AG04449 (cell line): ENCODE results near the gene KLHL6.

Source experiments
- CTCF ChIA-PET: fragments of 350-600 bp; formaldehyde crosslinking; extraction: SDS; loops from one replicate; lab custom pipeline; 2021; ENCODE audit warnings: antibody characterized with exemption; lab: Yijun Ruan, JAX
- POLR2A ChIA-PET: fragments of 400-600, 350-600 bp; formaldehyde crosslinking; extraction: SDS; loops from one replicate; lab custom pipeline; 2020; ENCODE audit warnings: antibody characterized with exemption, inconsistent platforms; lab: Yijun Ruan, JAX
- DNase-seq: peaks from one replicate; pipeline ENCODE4 v3.0.0-alpha.2; 2010; ENCODE audit warnings: low read depth, low spot score
- H3K4me3 ChIP-seq: 2 replicates; pipeline ENCODE4 v1.5.1; 2011; ENCODE audit warnings: low read depth, mild to moderate bottlenecking, control low read depth, low read length
- TF ChIP-seq, protein P1 (sequence below): IDR thresholded peaks from one replicate; pipeline ENCODE4 v1.5.1; 2011; ENCODE audit warnings: mild to moderate bottlenecking, moderate library complexity, low read length, control low read depth, inconsistent platforms; ENCODE audit not compliant: insufficient read depth; ENCODE audit errors: missing control alignments

The KLHL6 gene

DNA sequence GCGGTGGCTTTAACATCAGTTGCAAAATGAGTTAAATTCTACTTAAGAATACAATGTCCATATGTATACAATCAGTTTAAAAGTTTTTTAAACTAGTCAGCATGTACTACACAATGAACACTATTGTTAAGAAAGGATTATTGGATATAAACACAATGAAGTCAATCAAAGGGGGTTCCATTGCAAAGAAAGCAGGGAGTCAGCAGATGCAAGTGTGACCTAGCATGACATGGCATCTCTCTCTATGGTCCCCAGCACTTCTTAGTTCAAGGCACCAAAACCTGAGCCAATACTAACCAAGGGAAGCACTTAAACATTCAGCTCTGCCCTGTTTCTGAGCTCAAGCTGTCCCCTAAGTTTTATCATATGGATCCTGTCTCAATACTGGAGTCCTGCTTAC, 17.0 kb downstream of the KLHL6 start:
- TF ChIP-seq, protein P1, sequence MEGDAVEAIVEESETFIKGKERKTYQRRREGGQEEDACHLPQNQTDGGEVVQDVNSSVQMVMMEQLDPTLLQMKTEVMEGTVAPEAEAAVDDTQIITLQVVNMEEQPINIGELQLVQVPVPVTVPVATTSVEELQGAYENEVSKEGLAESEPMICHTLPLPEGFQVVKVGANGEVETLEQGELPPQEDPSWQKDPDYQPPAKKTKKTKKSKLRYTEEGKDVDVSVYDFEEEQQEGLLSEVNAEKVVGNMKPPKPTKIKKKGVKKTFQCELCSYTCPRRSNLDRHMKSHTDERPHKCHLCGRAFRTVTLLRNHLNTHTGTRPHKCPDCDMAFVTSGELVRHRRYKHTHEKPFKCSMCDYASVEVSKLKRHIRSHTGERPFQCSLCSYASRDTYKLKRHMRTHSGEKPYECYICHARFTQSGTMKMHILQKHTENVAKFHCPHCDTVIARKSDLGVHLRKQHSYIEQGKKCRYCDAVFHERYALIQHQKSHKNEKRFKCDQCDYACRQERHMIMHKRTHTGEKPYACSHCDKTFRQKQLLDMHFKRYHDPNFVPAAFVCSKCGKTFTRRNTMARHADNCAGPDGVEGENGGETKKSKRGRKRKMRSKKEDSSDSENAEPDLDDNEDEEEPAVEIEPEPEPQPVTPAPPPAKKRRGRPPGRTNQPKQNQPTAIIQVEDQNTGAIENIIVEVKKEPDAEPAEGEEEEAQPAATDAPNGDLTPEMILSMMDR: no peak
- POLR2A ChIA-PET: no interaction called here
- CTCF ChIA-PET: no interaction called here
- H3K4me3 ChIP-seq: no peak overlapping the region
- DNase-seq: no peak

DNA sequence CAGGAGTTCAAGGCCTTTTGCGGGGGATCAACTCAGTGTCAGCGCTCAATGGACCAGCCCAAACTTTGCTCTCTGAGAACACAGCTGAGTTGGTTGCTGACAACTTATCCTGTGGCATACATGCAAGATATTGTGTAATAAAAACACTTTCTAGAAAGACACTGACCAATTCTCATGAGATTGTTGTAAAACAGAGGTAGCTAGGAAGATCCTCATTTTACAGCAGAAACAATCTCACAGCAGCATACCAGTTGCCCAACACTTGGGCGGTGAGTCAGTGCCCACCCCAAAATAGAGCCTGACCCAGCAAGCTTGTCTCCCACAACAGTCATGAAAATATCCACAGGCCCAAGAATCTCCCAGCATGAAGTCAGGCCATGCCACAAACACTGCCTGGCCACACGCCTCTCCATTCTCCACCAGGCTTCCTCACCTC, 18.2 kb downstream of the KLHL6 start:
- ChIA-PET POLR2A (interaction anchor here (0.8 to 1.0 kb wide), 2 partner anchors 11 to 22 kb away, joined by 3 to 4 read pairs; no protein-coding TSS in a partner anchor), CTCF (no interaction called here)
- peak; percentile 67 for DNase-seq
- H3K4me3 ChIP-seq: no peak overlapping the region
- TF ChIP-seq, protein P1: no peak

DNA sequence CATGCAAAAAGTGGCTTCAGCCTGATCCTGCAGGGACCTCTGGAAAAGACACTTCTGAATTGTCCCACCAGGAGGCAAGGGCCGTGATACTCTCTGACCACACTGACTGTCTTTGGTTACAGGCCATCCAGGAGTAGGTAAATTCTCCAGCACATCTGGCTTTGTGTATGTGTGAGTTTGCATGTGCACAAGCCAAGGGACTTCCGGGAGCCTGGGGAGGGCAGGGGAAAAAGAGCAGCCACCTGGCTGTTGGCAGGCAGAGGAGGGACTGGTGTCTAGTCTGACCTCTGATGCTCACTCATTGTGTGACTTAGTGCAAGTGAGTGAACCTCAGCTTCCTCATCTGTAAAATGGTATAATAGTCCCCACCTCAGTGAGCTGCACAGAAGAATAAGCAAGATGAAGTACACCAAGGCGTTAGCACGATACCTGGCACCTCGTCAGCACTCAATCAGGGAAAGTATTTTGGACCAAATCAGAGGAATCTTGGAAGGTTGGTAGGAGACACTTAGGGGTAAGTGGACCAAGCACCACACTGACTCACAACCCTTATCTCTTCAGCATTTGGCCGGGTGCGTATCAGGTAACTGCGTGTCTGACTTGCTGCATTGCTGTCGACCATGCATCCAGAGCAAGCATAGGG, 19.1 kb downstream of the KLHL6 start:
- TF ChIP-seq, protein P1: no peak
- no peak overlapping the region for H3K4me3 ChIP-seq
- DNase-seq: no peak
- ChIA-PET POLR2A (no interaction called here), CTCF (no interaction called here)

DNA sequence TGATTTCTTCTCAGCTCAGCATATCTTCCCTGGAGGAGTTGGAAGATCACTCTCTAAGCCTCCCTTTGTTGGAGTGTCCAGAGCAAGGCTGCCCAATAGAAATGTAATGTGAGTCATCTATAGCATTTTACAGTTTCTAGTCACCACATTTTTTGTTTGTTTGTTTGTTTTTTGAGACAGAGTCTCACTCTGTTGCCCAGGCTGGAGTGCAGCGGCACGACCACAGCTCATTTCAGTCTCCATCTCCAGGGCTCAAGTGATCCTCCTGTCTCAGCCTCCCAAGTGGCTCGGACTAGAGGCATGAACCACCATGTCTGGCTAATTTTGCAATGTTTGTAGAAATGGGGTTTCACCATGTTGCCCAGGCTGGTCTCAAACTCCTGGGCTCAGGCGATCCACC, 21.3 kb downstream of the KLHL6 start:
- no peak overlapping the region for H3K4me3 ChIP-seq
- POLR2A ChIA-PET: no interaction called here
- no peak for DNase-seq
- TF ChIP-seq, protein P1: no peak
- CTCF ChIA-PET: no interaction called here

DNA sequence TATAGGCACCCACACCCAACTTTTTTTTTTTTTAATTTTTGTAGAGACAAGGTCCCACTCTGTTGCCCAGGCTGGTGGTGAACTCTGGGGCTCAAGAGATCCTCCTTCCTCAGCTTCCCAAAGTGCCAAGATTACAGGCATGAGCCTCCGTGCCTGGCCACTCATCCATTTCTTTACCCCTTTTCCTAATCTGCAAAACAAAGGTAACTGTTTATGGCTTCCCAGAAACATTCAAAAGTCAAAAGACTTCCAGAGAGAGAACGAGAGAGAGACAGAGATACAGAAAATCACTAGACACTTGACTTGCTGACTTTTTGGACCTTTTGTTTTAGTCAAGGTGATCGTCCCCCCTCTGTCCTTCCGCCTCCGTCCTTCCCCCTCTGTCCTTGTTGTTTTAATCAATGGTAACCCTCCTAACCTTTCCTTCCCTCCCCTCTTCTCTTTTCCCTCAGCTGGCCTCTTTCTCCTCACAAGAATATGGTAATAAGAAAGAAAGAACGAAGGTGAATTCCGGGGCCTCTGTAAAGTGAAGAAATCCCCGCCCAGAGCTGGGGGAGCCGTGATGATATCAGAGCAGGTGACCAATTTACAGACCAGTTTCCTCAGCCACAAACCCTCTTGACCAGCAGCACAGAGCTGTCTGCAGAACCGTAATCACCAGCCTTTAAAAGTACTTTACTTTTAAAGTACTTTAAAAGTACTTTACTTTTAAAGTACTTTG, 21.9 kb downstream of the KLHL6 start:
- DNase-seq: no peak
- CTCF ChIA-PET: no interaction called here
- TF ChIP-seq, protein P1: no peak
- H3K4me3 ChIP-seq: no peak overlapping the region
- POLR2A ChIA-PET: no interaction called here

DNA sequence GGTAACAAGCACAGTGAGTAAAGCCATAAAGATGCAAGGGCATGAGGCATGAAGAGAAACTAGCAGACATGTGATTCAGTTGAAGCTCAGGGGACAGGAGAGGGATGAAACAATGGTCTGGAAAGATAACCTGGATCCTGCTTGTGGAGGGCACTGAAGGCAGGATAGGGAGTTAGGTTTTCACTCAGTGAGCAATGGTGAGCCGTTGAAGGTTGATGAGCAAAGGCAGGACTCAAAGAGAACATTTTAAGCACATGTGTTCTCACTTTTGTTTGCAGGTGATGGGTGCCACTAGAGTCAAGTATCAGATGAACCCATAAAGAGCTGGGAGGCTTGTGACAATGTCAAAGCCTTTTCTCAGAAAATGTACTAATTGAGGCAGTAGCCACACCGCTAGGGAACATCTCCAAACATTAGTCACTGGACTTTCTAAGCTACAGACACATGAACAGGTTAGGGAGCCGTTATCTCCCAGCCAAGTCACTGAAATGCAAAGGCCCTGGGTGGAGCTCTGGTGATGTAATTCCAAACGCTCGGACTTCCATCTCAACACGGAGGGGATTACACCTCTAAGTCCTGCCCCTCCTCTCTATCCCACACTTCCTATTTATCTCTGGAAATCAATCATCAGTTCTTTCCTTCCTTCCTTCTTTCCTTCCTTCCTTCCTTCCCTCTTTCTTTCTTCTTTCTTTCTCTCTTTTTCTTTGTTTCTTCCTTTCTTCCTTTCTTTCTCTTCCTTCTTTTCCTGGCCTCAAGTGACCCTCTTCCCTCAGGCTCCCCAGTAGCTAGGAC, 22.7 kb downstream of the KLHL6 start:
- POLR2A ChIA-PET: no interaction called here
- H3K4me3 ChIP-seq: no peak overlapping the region

More for the DNA sequence above, 22.7 kb downstream of the KLHL6 start:
- TF ChIP-seq, protein P1: no peak
- CTCF ChIA-PET: no interaction called here
- DNase-seq: no peak
